Measurements from ENCODE around the gene C1S. TPM values are rescaled to one million over a fixed set of nuclear protein-coding genes. Genes with fewer than 3 reads are reported as not detected.

The C1S gene
- total and polyA plus RNA-seq, 2 donors (not counting 1 experiment from before 2014, with no cell fraction given), result 0.21 to 0.64 TPM

DNA sequence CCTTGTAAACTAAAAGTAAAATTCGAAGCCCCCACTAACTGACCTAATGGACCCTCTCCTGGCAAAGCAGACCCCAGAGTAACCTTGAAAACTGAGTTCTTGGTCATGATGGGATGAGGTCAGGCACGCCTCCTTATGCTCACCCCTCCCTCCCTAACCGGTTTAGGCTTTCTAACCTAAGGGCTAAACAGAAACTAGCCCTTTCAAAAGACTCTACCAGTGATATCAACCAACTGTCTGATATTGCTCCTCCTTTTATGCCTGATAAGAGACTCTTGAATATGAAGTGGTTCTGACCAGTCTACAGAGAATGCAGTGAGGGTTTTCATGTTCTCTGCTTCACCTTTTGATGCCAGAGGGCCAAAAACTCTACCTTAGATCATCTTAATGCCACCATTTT is 37.4 kb upstream of the C1S start:
- no peak overlapping the region for H3K27ac Mint-ChIP-seq
- no peak overlapping the region for H3K4me2 ChIP-seq (replicated peaks; ENCODE audit: low read depth, low read length, poor library complexity, severe bottlenecking)
- POLR2A ChIA-PET, result no interaction called here
- H3K27me3 Mint-ChIP-seq, result no peaks in the 10 kb centered on the region
- H3K9me3 ChIP-seq (ENCODE audit: control extremely low read depth in 1 of 3, control insufficient read depth in 2 of 3, insufficient read depth in 1 of 3, low read length in 2 of 3), result no peaks in the 10 kb centered on the region
- H3K4me3 Mint-ChIP-seq, result no peak overlapping the region
- DNase-seq, result no peak
- H3K79me2 ChIP-seq (ENCODE audit: control insufficient read depth, insufficient read depth, low read length), result peaks cover 2% of the 10 kb centered on the region
- no peaks in the 10 kb centered on the region for H3K36me3 ChIP-seq (replicated peaks in 1 of 2; ENCODE audit: control extremely low read depth in 1 of 2, control insufficient read depth in 1 of 2, extremely low read depth in 1 of 2, insufficient read depth in 2 of 2, low read length in 1 of 2)
- H3K4me3 ChIP-seq (ENCODE audit: control extremely low read depth in 1 of 5, extremely low read depth in 1 of 5, insufficient read depth in 1 of 5, low read depth in 2 of 5, low read length in 4 of 5), result no peak overlapping the region
- CTCF ChIA-PET, result no interaction called here
- WGBS (ENCODE audit: insufficient coverage), result no CpG with 5 or more reads among the region's 3 CpGs
- H3K27ac ChIP-seq (ENCODE audit: low read length in 2 of 2), result no peak overlapping the region
- H3K4me1 ChIP-seq (ENCODE audit: control insufficient read depth in 2 of 2, insufficient read depth in 2 of 2, low read length in 2 of 2), result peaks cover 0 to 7% of the 10 kb centered on the region in 2 donors
- H4K20me1 ChIP-seq (ENCODE audit: control insufficient read depth, insufficient read depth, low read length, poor library complexity, severe bottlenecking), result no peaks in the 10 kb centered on the region
- H2AFZ ChIP-seq (ENCODE audit: insufficient read depth, low read depth, low read length, poor library complexity, severe bottlenecking), result no peak overlapping the region
- H3K9me3 Mint-ChIP-seq (ENCODE audit: insufficient read depth), result no peaks in the 10 kb centered on the region
- peaks cover 2% of the 10 kb centered on the region for H3K4me1 Mint-ChIP-seq
- no peak for ATAC-seq (ENCODE audit: low read depth)
- no peak overlapping the region for H3K9ac ChIP-seq (ENCODE audit: low read length)
- no peaks in the 10 kb centered on the region for H3K27me3 ChIP-seq (replicated peaks in 1 of 4; ENCODE audit: control extremely low read depth in 1 of 4, control insufficient read depth in 3 of 4, insufficient read depth in 4 of 4, low read length in 3 of 4)
- intact Hi-C loops (cut with micrococcal nuclease), result no loop called here
- TF ChIP-seq EZH2 (IDR thresholded peaks at IDR 0.05; ENCODE audit: borderline replicate concordance, insufficient read depth, low read depth, low read length, poor library complexity, severe bottlenecking), result no peak
- TF ChIP-seq, protein P1, sequence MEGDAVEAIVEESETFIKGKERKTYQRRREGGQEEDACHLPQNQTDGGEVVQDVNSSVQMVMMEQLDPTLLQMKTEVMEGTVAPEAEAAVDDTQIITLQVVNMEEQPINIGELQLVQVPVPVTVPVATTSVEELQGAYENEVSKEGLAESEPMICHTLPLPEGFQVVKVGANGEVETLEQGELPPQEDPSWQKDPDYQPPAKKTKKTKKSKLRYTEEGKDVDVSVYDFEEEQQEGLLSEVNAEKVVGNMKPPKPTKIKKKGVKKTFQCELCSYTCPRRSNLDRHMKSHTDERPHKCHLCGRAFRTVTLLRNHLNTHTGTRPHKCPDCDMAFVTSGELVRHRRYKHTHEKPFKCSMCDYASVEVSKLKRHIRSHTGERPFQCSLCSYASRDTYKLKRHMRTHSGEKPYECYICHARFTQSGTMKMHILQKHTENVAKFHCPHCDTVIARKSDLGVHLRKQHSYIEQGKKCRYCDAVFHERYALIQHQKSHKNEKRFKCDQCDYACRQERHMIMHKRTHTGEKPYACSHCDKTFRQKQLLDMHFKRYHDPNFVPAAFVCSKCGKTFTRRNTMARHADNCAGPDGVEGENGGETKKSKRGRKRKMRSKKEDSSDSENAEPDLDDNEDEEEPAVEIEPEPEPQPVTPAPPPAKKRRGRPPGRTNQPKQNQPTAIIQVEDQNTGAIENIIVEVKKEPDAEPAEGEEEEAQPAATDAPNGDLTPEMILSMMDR (IDR thresholded peaks at IDR 0.05), result no peak

DNA sequence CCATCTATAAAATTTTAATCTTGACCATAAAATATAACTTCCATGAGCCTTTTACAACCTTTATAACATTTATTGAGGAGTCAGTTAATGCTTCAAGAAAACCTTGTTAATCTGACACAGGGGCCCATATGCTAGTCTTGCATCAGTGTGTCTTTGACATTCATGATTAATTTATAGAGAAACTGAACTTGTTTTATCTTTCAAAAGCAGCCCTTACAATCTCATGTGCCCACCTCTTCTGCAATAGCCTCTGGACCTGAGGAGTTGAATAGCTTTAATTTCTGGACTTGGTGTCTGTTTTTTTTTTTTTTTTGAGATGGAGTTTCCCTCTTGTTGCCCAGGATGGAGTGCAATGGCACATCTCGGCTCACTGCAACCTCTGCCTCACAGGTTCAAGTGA is 33.7 kb upstream of the C1S start:
- no peak for DNase-seq
- no peaks in the 10 kb centered on the region for H3K36me3 ChIP-seq (replicated peaks in 1 of 2; ENCODE audit: control extremely low read depth in 1 of 2, control insufficient read depth in 1 of 2, extremely low read depth in 1 of 2, insufficient read depth in 2 of 2, low read length in 1 of 2)
- 100% methylated on average over 1 of the region's 1 CpG for WGBS (ENCODE audit: insufficient coverage)
- POLR2A ChIA-PET, result no interaction called here
- no peaks in the 10 kb centered on the region for H3K79me2 ChIP-seq (ENCODE audit: control insufficient read depth, insufficient read depth, low read length)
- H2AFZ ChIP-seq (ENCODE audit: insufficient read depth, low read depth, low read length, poor library complexity, severe bottlenecking), result no peak overlapping the region
- ATAC-seq (ENCODE audit: low read depth), result no peak
- no peak overlapping the region for H3K4me3 ChIP-seq (ENCODE audit: control extremely low read depth in 1 of 5, extremely low read depth in 1 of 5, insufficient read depth in 1 of 5, low read depth in 2 of 5, low read length in 4 of 5)
- intact Hi-C loops (cut with micrococcal nuclease), result no loop called here
- TF ChIP-seq, protein P1 (IDR thresholded peaks at IDR 0.05), result no peak
- TF ChIP-seq EZH2 (IDR thresholded peaks at IDR 0.05; ENCODE audit: borderline replicate concordance, insufficient read depth, low read depth, low read length, poor library complexity, severe bottlenecking), result no peak
- no peaks in the 10 kb centered on the region for H3K27me3 ChIP-seq (replicated peaks in 1 of 4; ENCODE audit: control extremely low read depth in 1 of 4, control insufficient read depth in 3 of 4, insufficient read depth in 4 of 4, low read length in 3 of 4)
- no peaks in the 10 kb centered on the region for H4K20me1 ChIP-seq (ENCODE audit: control insufficient read depth, insufficient read depth, low read length, poor library complexity, severe bottlenecking)
- H3K9me3 ChIP-seq (ENCODE audit: control extremely low read depth in 1 of 3, control insufficient read depth in 2 of 3, insufficient read depth in 1 of 3, low read length in 2 of 3), result no peaks in the 10 kb centered on the region
- Mint-ChIP-seq H3K27me3 (no peaks in the 10 kb centered on the region), H3K4me3 (no peak overlapping the region), H3K4me1 (no peaks in the 10 kb centered on the region), H3K9me3 (ENCODE audit: insufficient read depth) (no peaks in the 10 kb centered on the region), H3K27ac (no peak overlapping the region)
- H3K27ac ChIP-seq (ENCODE audit: low read length in 2 of 2), result no peak overlapping the region
- no peak overlapping the region for H3K9ac ChIP-seq (ENCODE audit: low read length)
- H3K4me2 ChIP-seq (replicated peaks; ENCODE audit: low read depth, low read length, poor library complexity, severe bottlenecking), result no peak overlapping the region
- H3K4me1 ChIP-seq (ENCODE audit: control insufficient read depth in 2 of 2, insufficient read depth in 2 of 2, low read length in 2 of 2), result no peaks in the 10 kb centered on the region
- CTCF ChIA-PET, result interaction anchor here (0.6 to 1.2 kb wide), 2 partner anchors 9 to 163 kb away, joined by 3 read pairs; no protein-coding TSS in a partner anchor
